Psoas muscle (tissue), 8 donors: ENCODE results near the gene JADE3. TPM values are rescaled to one million over a fixed set of nuclear protein-coding genes. Genes with fewer than 3 reads are reported as not detected.

Experiments
- ATAC-seq, 4 donors: fragments of 200-7000 bp; cut with Tn5 transposase; one replicate each; pipeline ENCODE4 v1.9.1; 2020; ENCODE audit warnings: moderate library complexity in 3 of 4, mild to moderate bottlenecking in 2 of 4
- DNase-seq, 2 donors: peaks; one replicate each; pipeline ENCODE4 v3.0.0-alpha.2; 2020
- H3K27ac ChIP-seq: fragments of 200-600 bp; one replicate; pipeline ENCODE4 v1.8.0; 2022
- H3K27me3 ChIP-seq, 3 donors: fragments of 200-600 bp in 1 of 3; one replicate each; pipeline versions ENCODE4 v1.6.1 to v1.8.0; 2013 to 2022; ENCODE audit warnings: low read length in 2 of 3, mild to moderate bottlenecking in 2 of 3, moderate library complexity in 1 of 3; ENCODE audit not compliant: insufficient read depth in 3 of 3
- H3K36me3 ChIP-seq, 2 donors: fragments of 200-600 bp in 1 of 2; one replicate each; pipeline versions ENCODE4 v1.6.1 to v1.8.0; 2013 to 2022; ENCODE audit warnings: low read depth in 1 of 2, mild to moderate bottlenecking in 1 of 2, moderate library complexity in 1 of 2; ENCODE audit not compliant: insufficient read depth in 1 of 2
- H3K4me1 ChIP-seq: fragments of 200-600 bp; one replicate; pipeline ENCODE4 v1.8.0; 2022
- H3K4me3 ChIP-seq: fragments of 200-600 bp; one replicate; pipeline ENCODE4 v1.8.0; 2022; ENCODE audit warnings: mild to moderate bottlenecking
- H3K9me3 ChIP-seq: fragments of 200-600 bp; one replicate; pipeline ENCODE4 v1.8.0; 2022
- CTCF ChIP-seq: fragments of 200-600 bp; IDR thresholded peaks from one replicate; pipeline ENCODE4 v1.8.0; 2022; ENCODE audit warnings: antibody characterized with exemption
- WGBS, 3 donors: extraction: QIAGEN DNeasy Blood & Tissue Kit; methylation state at CpG; one replicate each; pipeline versions ENCODE4 v1.1.6 to v1.1.7; 2013; 5-methylcytosine and 5-hydroxymethylcytosine counted together
- intact Hi-C, 2 donors: fragments of 100-400 bp; cut with DNase I; formaldehyde crosslinking; loops; one replicate each; pipeline versions ENCODE4 v1.11.0 to v1.14.2; 2022
- polyA plus RNA-seq, 3 donors: library from polyadenylated mRNA; stranded (reverse); fragments of 200-250 nt; gene quantifications; one replicate each; pipeline ENCODE4 v1.2.3, GENCODE V29; 2013
- total RNA-seq, 4 donors: library from RNA; stranded (reverse); fragmentation: NEBNext Ultra II Directional in 2 of 4; extraction: Animal tissue kit (Norgen Biotek cat#: 25700) in 2 of 4; gene quantifications; one replicate each; pipeline versions ENCODE4 v1.2.1 to v1.2.4, GENCODE V29; 2021 to 2023
- donor health status: healthy with polysubstance abuse.
- donor health status: DM: no; HTN: no; CAD: no; lungs with moderate emphysema.
- donor health status: Bipolar disorder and iron deficiency.
- donor health status: healthy.
- donor health status: DM: yes; HTN: yes; CAD: no.
- donor health status: DM: no; HTN: no; CAD: no.
- donor health status: DM: no; HTN: no; CAD: no.
- donor health status: DM: yes; HTN: yes; CAD: no.

The JADE3 gene
- total and polyA plus RNA-seq, 7 donors, result 1.2 to 2.8 (median 1.8) TPM

GRCh38 chrX:46918434-46918833, 6.2 kb downstream of the JADE3 start:
- ATAC-seq (no peak), DNase-seq (no peak)
- Histone ChIP-seq H3K4me1 (no peaks in the 10 kb centered on the region), H3K36me3 (no peaks in the 10 kb centered on the region), H3K27me3 (peaks cover 0 to 27% (median 0%) of the 10 kb centered on the region in 3 donors), H3K27ac (no peak overlapping the region), H3K4me3 (no peak overlapping the region), H3K9me3 (peaks cover 11% of the 10 kb centered on the region)
- 75 to 100% (median 88%) methylated on average over 1 of the region's 1 CpG for WGBS, 3 donors
- no peak for TF ChIP-seq CTCF
- intact Hi-C loops, result no loop called here

GRCh38 chrX:46920235-46920634, 8.0 kb downstream of the JADE3 start:
- 64 to 73% (median 73%) methylated on average over 4 of the region's 4 CpGs for WGBS, 3 donors
- intact Hi-C loops, result no loop called here
- Histone ChIP-seq H3K4me3 (no peak overlapping the region), H3K27ac (no peak overlapping the region), H3K27me3 (peaks cover 0 to 19% (median 0%) of the 10 kb centered on the region in 3 donors), H3K36me3 (no peaks in the 10 kb centered on the region), H3K9me3 (peaks cover 11% of the 10 kb centered on the region), H3K4me1 (no peaks in the 10 kb centered on the region)
- TF ChIP-seq CTCF, result no peak
- ATAC-seq (no peak), DNase-seq (no peak)

GRCh38 chrX:46922611-46923010, 10.4 kb downstream of the JADE3 start:
- Histone ChIP-seq H3K4me1 (no peaks in the 10 kb centered on the region), H3K4me3 (no peak overlapping the region), H3K9me3 (peaks cover 11% of the 10 kb centered on the region), H3K36me3 (no peaks in the 10 kb centered on the region), H3K27me3 (peaks cover 0 to 5% (median 0%) of the 10 kb centered on the region in 3 donors), H3K27ac (no peak overlapping the region)
- intact Hi-C loops, result no loop called here
- no peak for TF ChIP-seq CTCF
- 89 to 100% (median 93%) methylated on average over 1 of the region's 1 CpG for WGBS, 3 donors
- ATAC-seq (no peak), DNase-seq (no peak)

GRCh38 chrX:46927718-46928117, 15.5 kb downstream of the JADE3 start:
- Histone ChIP-seq H3K27me3 (peaks cover 0 to 5% (median 0%) of the 10 kb centered on the region in 3 donors), H3K4me1 (no peaks in the 10 kb centered on the region), H3K27ac (no peak overlapping the region), H3K36me3 (no peaks in the 10 kb centered on the region), H3K9me3 (no peaks in the 10 kb centered on the region), H3K4me3 (no peak overlapping the region)
- intact Hi-C loops, result no loop called here
- 87 to 93% (median 92%) methylated on average over 3 of the region's 3 CpGs for WGBS, 3 donors
- ATAC-seq (no peak), DNase-seq (no peak)
- TF ChIP-seq CTCF, result no peak
